Liver (tissue), 9 donors: Measurements from ENCODE around the gene MAST2. TPM values are rescaled to one million over a fixed set of nuclear protein-coding genes. Genes with fewer than 3 reads are reported as not detected.

Source experiments
- DNase-seq: peaks from one replicate; pipeline ENCODE4 v3.0.0-alpha.2; 2017; ENCODE audit warnings: low spot score
- H3K27ac ChIP-seq, 2 donors: one replicate each; pipeline ENCODE4 v1.7.0; 2013; ENCODE audit warnings: inconsistent platforms in 2 of 2, low read length in 2 of 2, control low read depth in 1 of 2, low read depth in 1 of 2, mild to moderate bottlenecking in 1 of 2
- H3K27me3 ChIP-seq, 4 donors: one replicate each; pipeline versions ENCODE4 v1.6.1 to v1.7.0; 2013; ENCODE audit warnings: low read length in 3 of 4, inconsistent platforms in 1 of 4, mild to moderate bottlenecking in 1 of 4, moderate library complexity in 1 of 4; ENCODE audit not compliant: control insufficient read depth in 4 of 4, insufficient read depth in 4 of 4
- H3K36me3 ChIP-seq, 4 donors: one replicate each; pipeline versions ENCODE4 v1.6.1 to v1.7.0; 2013; ENCODE audit warnings: low read length in 3 of 4, mild to moderate bottlenecking in 3 of 4, low read depth in 1 of 4, moderate library complexity in 1 of 4; ENCODE audit not compliant: control insufficient read depth in 4 of 4, insufficient read depth in 3 of 4
- H3K4me1 ChIP-seq, 4 donors: one replicate each; pipeline versions ENCODE4 v1.6.1 to v1.7.0; 2013; ENCODE audit warnings: low read length in 3 of 4, mild to moderate bottlenecking in 3 of 4, moderate library complexity in 1 of 4; ENCODE audit not compliant: control insufficient read depth in 4 of 4, insufficient read depth in 4 of 4
- H3K4me3 ChIP-seq, 3 donors: one replicate each; pipeline versions ENCODE4 v1.6.1 to v1.7.0; 2013; ENCODE audit warnings: low read length in 3 of 3, control low read depth in 1 of 3, low read depth in 1 of 3, mild to moderate bottlenecking in 1 of 3
- H3K9ac ChIP-seq, 2 donors: one replicate each; pipeline ENCODE4 v1.7.0; 2013; ENCODE audit warnings: low read length in 2 of 2, mild to moderate bottlenecking in 2 of 2, moderate library complexity in 2 of 2, control low read depth in 1 of 2, low read depth in 1 of 2
- H3K9me3 ChIP-seq, 4 donors: one replicate each; pipeline versions ENCODE4 v1.6.1 to v1.7.0; 2013; ENCODE audit warnings: low read length in 3 of 4; ENCODE audit not compliant: control insufficient read depth in 4 of 4
- ATF3 ChIP-seq: IDR thresholded peaks from 2 replicates; pipeline ENCODE4 v1.6.1; 2016; ENCODE audit warnings: antibody characterized with exemption
- CTCF ChIP-seq: fragments of 150-350 bp; IDR thresholded peaks from 2 replicates; pipeline ENCODE4 v1.5.1; 2017; ENCODE audit warnings: improper control_type of control experiment, low read depth, low read length; ENCODE audit not compliant: missing input control
- FOXA1 ChIP-seq: IDR thresholded peaks from 2 replicates; pipeline ENCODE4 v1.6.1; 2016; ENCODE audit warnings: antibody characterized with exemption
- FOXA2 ChIP-seq: IDR thresholded peaks from 2 replicates; pipeline ENCODE4 v1.6.1; 2016; ENCODE audit warnings: antibody characterized with exemption
- GABPA ChIP-seq, 2 donors: IDR thresholded peaks in 1 of 2; conservative IDR thresholded peaks in 1 of 2; 2 replicates each; pipeline ENCODE4 v1.6.1; 2016; ENCODE audit warnings: antibody characterized with exemption in 2 of 2, mild to moderate bottlenecking in 1 of 2, moderate library complexity in 1 of 2
- HNF4A ChIP-seq, 2 donors: conservative IDR thresholded peaks; 2 replicates each; pipeline ENCODE4 v1.6.1; 2016; ENCODE audit warnings: antibody characterized with exemption in 2 of 2, mild to moderate bottlenecking in 2 of 2
- HNF4G ChIP-seq: IDR thresholded peaks from 2 replicates; pipeline ENCODE4 v1.6.1; 2016; ENCODE audit warnings: antibody characterized with exemption
- JUND ChIP-seq, 2 donors: IDR thresholded peaks; 2 replicates each; pipeline ENCODE4 v1.6.1; 2016; ENCODE audit warnings: antibody characterized with exemption in 2 of 2
- MAX ChIP-seq: IDR thresholded peaks from 2 replicates; pipeline ENCODE4 v1.6.1; 2016; ENCODE audit warnings: antibody characterized with exemption
- NR2F2 ChIP-seq: IDR thresholded peaks from 2 replicates; pipeline ENCODE4 v1.6.1; 2016; ENCODE audit warnings: antibody characterized with exemption
- RAD21 ChIP-seq, 2 donors: IDR thresholded peaks; 2 replicates each; pipeline ENCODE4 v1.6.1; 2016; ENCODE audit warnings: antibody characterized with exemption in 2 of 2, mild to moderate bottlenecking in 2 of 2
- REST ChIP-seq: IDR thresholded peaks from 2 replicates; pipeline ENCODE4 v1.6.1; 2016; ENCODE audit warnings: antibody characterized with exemption, mild to moderate bottlenecking
- RXRA ChIP-seq, 2 donors: IDR thresholded peaks; 2 replicates each; pipeline ENCODE4 v1.6.1; 2017 to 2018; ENCODE audit warnings: antibody characterized with exemption in 2 of 2, mild to moderate bottlenecking in 1 of 2
- SP1 ChIP-seq: IDR thresholded peaks from 2 replicates; pipeline ENCODE4 v1.6.1; 2018; ENCODE audit warnings: antibody characterized with exemption, mild to moderate bottlenecking
- TAF1 ChIP-seq: conservative IDR thresholded peaks from 2 replicates; pipeline ENCODE4 v1.6.1; 2016; ENCODE audit warnings: antibody characterized with exemption, mild to moderate bottlenecking
- YY1 ChIP-seq: IDR thresholded peaks from 2 replicates; pipeline ENCODE4 v1.6.1; 2016; ENCODE audit warnings: antibody characterized with exemption, mild to moderate bottlenecking
- ZBTB33 ChIP-seq: IDR thresholded peaks from 2 replicates; pipeline ENCODE4 v1.6.1; 2016; ENCODE audit warnings: antibody characterized with exemption
- WGBS: extraction: QIAGEN DNeasy Blood & Tissue Kit; methylation state at CpG from one replicate; pipeline ENCODE4 v1.1.7; 2013; 5-methylcytosine and 5-hydroxymethylcytosine counted together
- polyA plus RNA-seq, 2 donors: library from polyadenylated mRNA; stranded (reverse) in 1 of 2; unstranded in 1 of 2; fragments of 200-250 nt in 1 of 2; fragments of >200 nt in 1 of 2; fragmentation: Nextera tagmentation in 1 of 2; extraction: Ambion mirVana in 1 of 2; gene quantifications; one replicate each; pipeline versions ENCODE4 v1.2.1 to v1.2.3, GENCODE V29; 2013 to 2015
- total RNA-seq, 2 donors: library from RNA; depleted of rRNA; stranded (reverse); fragments of >200 nt; gene quantifications; one replicate each; pipeline ENCODE4 v1.2.3, GENCODE V29; 2014
- donor health status: healthy.
- donor health status: healthy.
- donor health status: healthy.
- donor health status: healthy.
- donor health status: healthy.

The MAST2 gene
- total and polyA plus RNA-seq, 4 donors = 4.8 to 9.6 (median 5.7) TPM

GRCh38 chr1:45828841-45829240 is 25.4 kb downstream of the MAST2 start (continued):
- TF ChIP-seq FOXA1 = no peak
- TF ChIP-seq FOXA2 = no peak
- TF ChIP-seq JUND (IDR thresholded peaks at IDR 0.05) = no peak
- TF ChIP-seq HNF4G = no peak

- peaks cover 2 to 5% (median 4%) of the 10 kb centered on the region in 4 donors for H3K36me3 ChIP-seq
- H3K27me3 ChIP-seq = no peaks in the 10 kb centered on the region
- WGBS = 95% methylated on average over 2 of the region's 2 CpGs
- TF ChIP-seq SP1 = no peak
- TF ChIP-seq MAX = no peak
- no peak for TF ChIP-seq CTCF
- TF ChIP-seq REST = no peak
- no peak for TF ChIP-seq FOXA2
- no peaks in the 10 kb centered on the region for H3K9me3 ChIP-seq
- no peak overlapping the region for H3K27ac ChIP-seq
- H3K9ac ChIP-seq = no peak overlapping the region
- H3K4me1 ChIP-seq = no peaks in the 10 kb centered on the region
- H3K4me3 ChIP-seq = no peak overlapping the region
- DNase-seq = no peak
Measured at GRCh38 chr1:45833361-45833760, 29.9 kb downstream of the MAST2 start.

- DNase-seq = no peak
- peaks cover under 1 to 5% (median 3%) of the 10 kb centered on the region in 4 donors for H3K36me3 ChIP-seq
- 95% methylated on average over 1 of the region's 1 CpG for WGBS
- H3K27me3 ChIP-seq = no peaks in the 10 kb centered on the region
- no peaks in the 10 kb centered on the region for H3K4me1 ChIP-seq
- H3K9ac ChIP-seq = no peak overlapping the region
- no peak overlapping the region for H3K27ac ChIP-seq
- TF ChIP-seq RXRA (IDR thresholded peaks at IDR 0.05) (no peak), RAD21 (IDR thresholded peaks at IDR 0.05) (no peak), GABPA (IDR thresholded peaks at IDR 0.05 in 1 of 2, conservative IDR thresholded peaks at IDR 0.05 in 1 of 2) (no peak), HNF4A (conservative IDR thresholded peaks at IDR 0.05) (no peak), JUND (IDR thresholded peaks at IDR 0.05) (no peak), FOXA1 (no peak), ATF3 (no peak), NR2F2 (no peak), REST (no peak), TAF1 (no peak), HNF4G (no peak), ZBTB33 (no peak), CTCF (no peak), SP1 (no peak), YY1 (no peak)
- no peaks in the 10 kb centered on the region for H3K9me3 ChIP-seq
- no peak overlapping the region for H3K4me3 ChIP-seq
Measured at GRCh38 chr1:45834689-45835088, 31.3 kb downstream of the MAST2 start.
